HG03457 (cell line): ENCODE data around the gene HHATL.
"Not testable (repeated sequence)": the region's sequence is repeated elsewhere in the genome, so short reads cannot be mapped to it uniquely, and the experiment has no call there.

ENCODE experiments used
- ATAC-seq: cut with Tn5 transposase; IDR thresholded peaks from one replicate; pipeline ENCODE4 v1.9.1; 2021; ENCODE audit warnings: moderate number of reproducible peaks; ENCODE audit not compliant: unreplicated experiment

Gene HHATL

DNA sequence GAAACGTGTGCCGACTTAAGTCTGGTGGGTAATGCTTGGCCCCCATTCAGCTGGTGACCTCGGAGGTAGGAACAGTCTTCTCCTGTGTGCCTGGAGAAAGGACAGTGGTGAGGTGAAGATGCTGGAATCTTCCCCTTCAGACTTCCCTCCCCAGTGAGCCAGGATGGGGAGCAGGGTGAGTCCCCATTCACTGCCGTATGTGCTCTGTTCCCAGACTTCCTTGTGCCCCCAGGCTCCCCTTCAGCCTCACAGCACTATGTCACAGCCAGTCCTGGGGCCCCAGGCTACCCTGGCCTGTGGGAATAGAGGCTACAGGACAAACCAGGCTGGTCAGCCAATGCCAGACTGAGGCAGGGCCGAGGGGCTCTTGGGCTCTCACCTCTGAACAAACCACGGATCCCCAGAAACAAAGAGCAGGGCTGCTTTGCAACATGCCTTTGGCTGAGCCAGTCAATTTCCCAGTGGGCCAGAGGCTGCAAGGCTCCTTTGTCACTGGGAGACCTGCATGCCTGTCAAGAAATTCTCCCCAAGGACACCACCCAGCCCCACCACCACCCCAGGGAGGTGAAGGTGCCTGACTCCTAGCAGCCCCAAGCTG, 31.8 kb upstream of the HHATL start:
- no peak for ATAC-seq

GRCh38 chr3:42733501-42734262, 31.1 kb upstream of the HHATL start:
- no peak for ATAC-seq

GRCh38 chr3:42732829-42733459, 30.3 kb upstream of the HHATL start:
- ATAC-seq: no peak

DNA sequence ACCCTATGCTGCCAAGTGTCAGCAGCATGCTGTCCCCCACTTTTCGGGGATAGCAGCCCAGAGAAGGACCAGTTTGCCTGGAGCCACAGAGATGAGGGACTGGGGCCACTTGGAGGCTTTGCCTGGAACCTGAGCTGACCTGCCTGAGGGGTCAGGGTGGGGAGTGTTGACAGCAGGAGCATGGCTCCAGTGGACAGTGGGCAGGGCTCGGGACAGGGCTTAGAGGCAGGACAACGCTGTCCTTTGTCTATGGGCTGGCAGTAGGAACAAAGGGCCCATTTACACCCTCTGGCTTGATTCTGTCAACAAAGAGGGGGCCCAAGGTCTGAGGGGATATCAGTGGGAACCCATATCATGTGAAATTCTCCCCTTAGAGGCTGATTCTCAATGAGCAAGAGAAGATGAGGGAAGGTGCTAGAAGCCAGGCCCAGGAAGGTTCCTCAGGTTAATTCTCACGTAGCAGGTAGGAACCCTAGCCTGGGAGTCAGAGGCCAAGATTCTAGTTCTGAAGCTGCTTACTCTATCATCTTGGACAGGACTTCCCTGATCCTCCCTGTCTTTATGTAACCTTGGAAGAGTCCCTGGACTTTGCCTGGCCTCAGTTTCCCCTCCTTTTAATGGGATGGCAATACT, 29.7 kb upstream of the HHATL start:
- no peak for ATAC-seq

- ATAC-seq: no peak
These were observed 29.0 kb upstream of the HHATL start for GRCh38 chr3:42731476-42732195.

- no peak for ATAC-seq
These were observed 28.3 kb upstream of the HHATL start for GRCh38 chr3:42730706-42731420.

DNA sequence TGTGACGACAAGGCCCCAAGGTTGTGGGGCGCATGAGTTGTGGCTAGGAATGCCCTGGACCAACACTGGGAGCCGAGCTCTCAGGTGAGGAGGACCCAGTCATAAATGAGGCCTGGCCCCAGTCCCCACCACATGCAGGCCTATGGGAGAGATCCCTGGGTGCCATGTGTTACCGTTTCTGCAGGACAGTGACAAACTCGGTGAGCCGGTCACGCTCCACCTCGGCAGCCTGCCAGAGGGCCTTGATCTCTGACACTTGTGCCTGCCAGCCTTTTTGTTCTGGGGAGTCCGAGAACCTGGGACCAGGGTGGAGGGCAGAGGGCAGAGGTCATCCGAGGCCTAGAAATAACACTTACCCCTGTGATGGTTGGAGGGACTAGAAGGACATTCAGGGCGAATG, 27.7 kb upstream of the HHATL start:
- ATAC-seq: no peak

- no peak for ATAC-seq
These were observed 27.0 kb upstream of the HHATL start for GRCh38 chr3:42729404-42730145.

GRCh38 chr3:42728668-42729364, 26.2 kb upstream of the HHATL start:
- no peak for ATAC-seq

GRCh38 chr3:42728056-42728455, 25.5 kb upstream of the HHATL start:
- ATAC-seq: no peak

DNA sequence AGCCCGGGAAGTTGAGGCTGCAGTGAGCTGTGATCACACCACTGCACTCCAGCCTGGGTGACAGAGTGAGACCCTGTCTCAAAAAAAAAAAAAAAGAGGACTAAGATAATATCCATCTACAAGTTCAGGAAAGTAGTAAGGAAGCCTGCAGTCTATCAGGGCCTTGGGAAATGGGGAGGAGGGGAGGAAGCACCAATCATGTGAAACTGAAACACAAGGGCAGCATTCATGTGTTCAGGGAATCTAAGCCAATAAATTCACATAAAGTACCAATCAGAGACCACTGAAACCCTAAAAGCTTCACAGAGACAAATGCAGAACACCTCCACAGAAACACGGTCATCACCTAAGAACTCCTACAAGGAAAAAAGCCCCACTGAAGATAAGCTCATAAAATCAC, 22.9 kb upstream of the HHATL start:
- ATAC-seq: no peak

DNA sequence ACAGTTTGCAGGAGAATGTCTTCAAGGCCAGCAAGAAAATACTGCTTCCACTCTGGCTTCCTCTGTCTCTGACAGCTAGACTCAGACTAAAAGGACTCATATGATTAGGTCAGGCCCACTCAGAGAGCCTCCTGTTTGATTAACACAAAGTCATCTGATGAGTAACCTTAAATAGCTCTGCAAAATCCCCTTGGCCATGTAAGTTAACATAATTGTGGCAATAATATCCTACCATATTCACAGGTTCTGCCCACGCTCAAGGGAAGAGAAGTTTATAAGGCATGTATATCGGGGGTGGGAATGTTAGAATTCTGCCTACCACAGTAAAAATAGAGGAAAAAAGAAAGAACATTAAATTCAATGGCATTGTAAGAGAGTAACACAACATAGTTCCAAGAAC, 20.6 kb upstream of the HHATL start:
- no peak for ATAC-seq

- ATAC-seq: not testable (repeated sequence)
These were observed 19.8 kb upstream of the HHATL start for GRCh38 chr3:42722442-42722841.

DNA sequence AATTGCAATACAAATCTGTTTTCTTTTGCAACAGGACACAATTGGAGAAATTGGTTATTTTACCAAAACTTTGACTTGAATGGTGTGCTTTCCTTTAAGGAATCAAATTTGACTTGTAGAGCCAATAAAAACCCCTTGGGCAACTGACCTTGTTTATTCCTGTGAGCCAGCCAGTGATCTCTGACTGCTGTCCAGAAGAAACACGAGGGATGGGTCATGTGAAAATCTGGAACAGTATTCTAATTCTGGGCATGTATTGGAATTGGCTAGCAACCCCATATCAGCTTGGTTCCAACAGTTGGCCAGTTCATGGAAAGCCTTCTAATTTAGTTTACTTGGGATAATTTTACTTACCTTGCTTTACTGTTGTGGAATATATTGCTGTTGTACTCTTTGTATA, 19.1 kb upstream of the HHATL start:
- ATAC-seq: no peak

- ATAC-seq: no peak
These were observed 17.5 kb upstream of the HHATL start for GRCh38 chr3:42720126-42720525.

GRCh38 chr3:42719002-42719401, 16.4 kb upstream of the HHATL start:
- ATAC-seq: no peak

DNA sequence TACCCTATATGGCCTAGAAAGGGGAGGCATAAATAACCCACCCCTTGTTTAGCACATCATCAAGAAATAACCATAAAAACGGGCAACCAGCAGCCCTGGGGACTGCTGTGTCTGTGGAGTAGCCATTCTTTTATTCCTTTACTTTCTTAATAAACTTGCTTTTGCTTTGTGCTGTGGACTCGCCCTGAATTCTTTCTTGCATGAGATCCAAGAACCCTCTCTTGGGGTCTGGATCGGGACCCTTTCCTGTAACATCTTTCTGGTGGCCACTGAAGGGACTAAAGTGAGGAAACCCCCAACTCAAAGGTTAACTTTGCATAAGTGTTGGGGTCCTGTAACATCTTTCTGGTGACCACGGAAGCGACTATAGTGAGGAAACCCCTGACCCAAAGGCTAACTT, 15.7 kb upstream of the HHATL start:
- ATAC-seq: no peak

DNA sequence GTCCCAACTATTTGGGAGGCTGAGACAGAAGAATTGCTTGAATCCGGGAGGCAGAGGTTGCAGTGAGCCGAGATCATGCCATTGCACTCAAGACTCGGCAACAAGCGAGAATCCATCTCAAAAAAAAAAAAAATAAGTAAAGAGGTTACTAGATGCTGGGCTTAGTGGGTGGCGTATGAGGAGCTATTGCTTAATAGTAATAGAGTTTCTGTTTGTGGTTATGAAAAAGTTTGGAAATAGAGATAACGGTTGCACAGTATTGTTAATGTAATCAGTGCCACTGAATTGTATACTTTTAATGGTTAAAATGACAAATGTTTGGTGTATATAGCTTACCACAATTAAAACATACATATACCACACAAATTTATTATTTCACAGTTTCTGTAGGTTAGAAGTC, 14.7 kb upstream of the HHATL start:
- ATAC-seq: no peak

DNA sequence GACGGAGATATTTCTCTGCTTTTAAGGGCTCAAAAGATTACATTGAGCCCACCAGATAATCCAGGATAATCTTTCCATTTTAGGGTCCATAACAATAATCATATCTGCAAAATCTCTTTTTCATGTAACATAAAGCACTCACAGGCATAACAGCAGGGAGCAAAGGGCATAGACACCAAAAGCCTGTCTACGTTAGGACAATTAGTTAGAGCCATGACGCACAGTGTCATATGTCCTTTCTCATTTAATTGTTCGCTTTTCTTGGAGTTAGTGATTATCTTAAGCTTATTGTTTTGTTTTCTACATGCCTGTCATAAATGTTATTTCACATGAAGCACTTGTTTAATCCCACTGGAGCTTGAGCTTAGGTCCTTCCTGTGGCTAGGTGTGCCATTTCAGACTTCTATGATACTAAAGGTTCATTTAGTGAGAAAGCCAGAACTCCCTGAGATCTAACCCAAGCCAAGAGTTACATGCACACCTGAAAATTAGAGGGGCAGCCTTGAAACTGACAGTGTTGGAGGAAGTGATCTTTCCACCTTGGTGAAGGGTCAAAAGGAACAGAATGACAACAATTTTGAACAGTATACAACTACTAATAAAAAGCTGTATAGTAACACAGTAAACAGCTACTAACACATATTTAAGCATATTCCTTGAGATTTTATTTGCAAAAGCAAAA, 11.7 kb upstream of the HHATL start:
- no peak for ATAC-seq
